IPS DF 4.7 (cell line): ENCODE results near the gene KCNG2.

ENCODE experiments used
- DNase-seq: peaks from one replicate; pipeline ENCODE4 v3.0.0-alpha.2; 2013; ENCODE audit warnings: low spot score; ENCODE audit errors: extremely low read depth

Gene KCNG2

DNA sequence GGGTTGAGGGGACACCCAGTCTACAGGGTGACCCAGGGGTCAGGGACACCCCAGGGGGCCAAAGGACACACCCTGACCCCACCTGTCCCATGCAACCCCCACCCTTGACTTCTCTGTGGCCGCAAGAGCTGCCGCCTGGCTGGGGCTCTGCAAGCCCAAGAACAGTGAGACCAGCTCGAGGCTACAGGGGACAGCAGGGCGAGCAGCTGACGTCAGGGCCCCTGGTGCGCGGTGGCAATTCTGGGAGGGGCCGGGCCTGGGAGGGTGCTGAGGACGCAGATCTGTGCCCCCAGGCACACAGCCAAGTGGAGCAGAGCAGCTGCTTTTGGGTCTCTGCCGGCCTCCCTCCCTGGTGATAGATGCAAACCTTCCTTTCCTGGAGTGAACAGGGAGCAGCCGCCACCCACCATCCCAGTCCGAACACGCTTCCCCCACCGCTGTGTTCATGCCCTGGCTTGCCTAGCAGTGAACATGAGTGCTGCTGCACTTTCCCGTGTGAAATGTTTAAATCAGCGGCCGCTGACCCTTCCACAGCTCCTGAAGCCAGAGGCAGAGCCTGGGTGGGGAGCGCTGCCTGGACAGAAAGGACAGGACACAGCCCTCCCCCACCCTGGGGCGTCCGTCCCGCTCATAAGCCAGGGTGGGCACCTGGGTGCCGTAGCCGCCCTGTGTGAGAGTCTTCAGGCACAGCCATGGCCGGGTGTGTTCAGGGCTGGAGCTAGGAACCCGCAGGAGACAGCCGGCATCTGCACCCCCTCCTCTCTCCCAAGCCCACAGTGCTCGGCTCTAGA, 106.8 kb downstream of the KCNG2 start:
- DNase-seq = no peak

- DNase-seq = no peak
Measured at GRCh38 chr18:79905389-79905911, 107.7 kb downstream of the KCNG2 start.

- no peak for DNase-seq
Measured at GRCh38 chr18:79905993-79906392, 108.3 kb downstream of the KCNG2 start.

DNA sequence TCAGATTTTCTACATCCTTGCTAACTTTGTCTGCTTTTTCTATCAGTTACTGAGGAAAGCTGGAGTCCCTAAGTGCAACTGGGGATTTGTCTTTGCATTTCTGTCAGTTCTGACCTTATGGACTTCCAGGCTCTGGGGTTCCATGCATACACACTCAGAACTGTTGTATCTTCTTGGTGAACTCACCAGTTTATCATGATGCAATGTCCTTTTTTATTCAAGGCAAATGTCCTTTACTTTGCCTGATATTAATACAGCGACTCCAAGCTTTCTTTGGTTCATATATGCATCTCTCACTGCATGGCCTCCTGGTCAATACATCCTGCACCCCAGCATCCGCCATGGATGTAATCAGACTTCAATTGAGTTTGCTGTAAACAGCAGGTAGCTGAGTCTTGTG, 109.0 kb downstream of the KCNG2 start:
- no peak for DNase-seq

GRCh38 chr18:79910563-79911343, 113.0 kb downstream of the KCNG2 start:
- no peak for DNase-seq

- DNase-seq = no peak
Measured at GRCh38 chr18:79911344-79912270, 113.9 kb downstream of the KCNG2 start.

DNA sequence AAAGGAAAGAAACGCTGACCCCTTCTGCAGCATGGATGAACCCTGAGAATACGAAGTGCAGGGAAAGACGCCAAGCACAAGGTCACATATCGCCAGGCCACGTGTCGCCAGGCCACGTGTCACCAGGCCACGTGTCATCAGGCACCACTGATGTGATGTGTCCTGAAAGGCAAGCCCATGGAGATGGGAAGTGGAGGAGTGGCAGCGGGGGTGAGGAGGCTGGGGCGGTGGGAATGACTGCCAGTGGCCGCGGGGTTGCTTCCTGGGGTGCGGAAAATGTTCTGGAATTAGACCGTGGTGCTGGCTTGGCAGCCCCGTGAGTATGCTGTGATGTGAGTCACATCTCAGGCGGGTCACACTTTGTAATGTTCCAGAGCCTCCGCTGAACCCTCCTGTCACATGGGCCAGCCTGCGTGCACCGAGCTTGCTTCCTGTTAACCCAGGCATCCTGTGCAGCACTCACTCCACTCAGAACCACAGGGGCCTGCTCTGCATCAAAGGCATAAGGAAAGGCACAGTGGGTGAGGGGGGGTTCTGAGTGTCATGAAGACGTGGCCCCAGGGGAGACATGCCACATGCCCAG, 114.8 kb downstream of the KCNG2 start:
- no peak for DNase-seq

DNA sequence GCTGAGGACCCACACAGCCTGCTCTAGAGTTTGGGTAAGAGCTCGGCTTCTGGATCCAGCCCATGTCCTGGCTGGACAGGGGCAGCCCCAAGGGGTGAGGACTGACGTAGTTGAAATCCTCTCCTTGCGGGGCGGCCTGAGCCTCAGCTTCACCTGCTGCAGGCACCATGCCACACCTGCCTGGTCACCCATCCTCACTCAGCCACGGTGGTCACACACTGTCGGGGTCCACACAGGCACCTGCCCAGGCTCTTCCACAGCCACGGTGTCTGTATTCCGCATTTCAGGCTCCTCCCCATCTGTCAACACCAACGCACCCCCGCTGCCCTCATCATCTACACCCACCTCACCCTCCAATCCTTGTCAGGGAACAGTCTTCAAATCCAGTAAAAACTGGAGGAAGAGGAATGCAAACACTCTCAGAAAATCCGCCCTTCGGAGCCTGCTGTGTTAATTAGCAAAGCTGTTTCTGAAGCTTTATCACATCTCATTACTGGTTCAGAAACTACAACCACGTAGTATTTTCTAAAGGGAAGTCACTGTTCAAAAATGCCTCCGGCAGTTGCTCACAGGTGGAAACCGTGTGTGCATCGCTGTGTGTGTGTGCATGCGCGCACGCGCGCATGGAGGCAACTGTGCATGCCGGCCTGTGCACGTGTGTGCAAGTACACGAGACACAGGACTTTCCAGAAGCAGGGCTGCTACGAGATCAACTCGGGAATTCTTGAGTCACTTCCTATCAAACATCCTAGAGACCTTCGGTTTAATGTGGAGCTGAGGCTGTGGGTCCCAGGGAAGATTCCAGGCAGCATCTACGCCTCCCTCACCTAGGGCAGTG, 115.5 kb downstream of the KCNG2 start:
- DNase-seq = no peak

DNA sequence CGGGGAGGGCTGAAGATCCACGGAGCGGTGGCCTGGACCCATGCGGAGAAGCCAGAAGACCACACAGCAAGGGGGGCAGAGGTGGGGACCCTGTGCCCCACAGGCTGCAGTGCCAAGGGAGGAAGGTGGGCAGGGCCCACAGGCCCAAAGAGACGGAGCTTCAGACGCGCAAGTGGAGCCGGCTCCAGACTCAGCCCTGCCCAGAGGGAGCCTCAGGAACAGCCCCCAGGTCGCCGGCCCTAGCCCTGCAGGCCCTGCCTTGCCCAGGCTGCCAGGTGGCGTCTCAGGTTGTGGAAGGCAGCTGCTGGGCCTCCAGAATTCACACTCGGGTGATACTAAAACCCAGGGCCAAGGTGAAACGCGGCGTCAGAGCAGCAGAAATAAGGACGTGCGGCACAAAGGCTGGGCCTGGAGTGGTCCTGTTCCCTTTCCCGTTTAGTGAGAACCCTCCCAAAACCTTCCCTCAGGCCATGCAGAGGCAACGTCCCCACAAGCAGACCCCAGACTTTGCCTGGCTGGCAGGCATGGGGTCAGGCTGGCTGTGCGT, 116.9 kb downstream of the KCNG2 start:
- no peak for DNase-seq

- DNase-seq = no peak
Measured at GRCh38 chr18:79915161-79916127, 117.7 kb downstream of the KCNG2 start.

DNA sequence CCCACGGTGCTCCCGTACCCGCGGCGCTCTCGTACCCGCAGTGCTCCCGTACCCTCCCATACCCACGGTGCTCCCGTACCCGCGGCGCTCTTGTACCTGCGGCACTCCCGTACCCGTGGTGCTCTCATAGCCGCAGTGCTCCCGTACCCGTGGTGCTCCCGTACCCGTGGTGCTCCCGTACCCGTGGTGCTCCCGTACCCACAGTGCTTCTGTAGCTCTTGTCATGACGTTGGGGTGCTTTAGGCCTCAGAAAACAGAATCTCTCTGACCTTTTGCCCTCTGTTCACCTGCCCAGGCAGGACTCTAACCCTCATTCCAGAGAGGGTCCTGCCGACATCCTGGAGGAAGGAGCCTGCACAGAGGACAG, 118.4 kb downstream of the KCNG2 start:
- no peak for DNase-seq

DNA sequence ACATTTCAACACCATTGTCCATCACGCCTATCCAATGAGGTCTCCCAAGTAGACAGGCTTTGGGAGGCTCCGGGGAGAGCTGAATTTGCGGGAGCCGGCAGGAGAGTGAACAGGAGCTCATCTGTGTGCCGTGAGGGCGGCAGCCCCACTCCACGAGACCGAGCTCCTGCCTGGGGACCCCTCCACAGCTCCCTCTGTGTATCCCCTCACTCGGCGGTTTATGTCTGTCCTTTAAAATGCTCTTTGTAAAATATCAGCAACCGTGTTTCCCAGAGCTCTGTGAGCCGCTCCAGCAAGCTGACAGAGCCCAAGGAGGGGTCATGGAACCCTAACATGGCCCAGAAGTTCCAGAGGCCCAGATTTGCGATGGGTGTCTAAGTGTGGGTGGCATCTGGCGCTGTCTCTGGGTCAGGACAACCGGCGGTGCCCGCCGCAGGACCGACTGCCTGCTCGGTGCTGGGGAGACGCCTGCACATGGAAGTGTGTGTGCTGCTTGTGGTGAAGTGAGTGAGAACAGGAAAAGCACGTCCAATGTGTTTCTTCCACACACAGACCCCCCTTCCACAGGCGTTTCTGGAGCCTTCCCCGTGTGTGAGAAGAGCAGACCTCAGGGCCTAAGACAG, 118.9 kb downstream of the KCNG2 start:
- no peak for DNase-seq

DNA sequence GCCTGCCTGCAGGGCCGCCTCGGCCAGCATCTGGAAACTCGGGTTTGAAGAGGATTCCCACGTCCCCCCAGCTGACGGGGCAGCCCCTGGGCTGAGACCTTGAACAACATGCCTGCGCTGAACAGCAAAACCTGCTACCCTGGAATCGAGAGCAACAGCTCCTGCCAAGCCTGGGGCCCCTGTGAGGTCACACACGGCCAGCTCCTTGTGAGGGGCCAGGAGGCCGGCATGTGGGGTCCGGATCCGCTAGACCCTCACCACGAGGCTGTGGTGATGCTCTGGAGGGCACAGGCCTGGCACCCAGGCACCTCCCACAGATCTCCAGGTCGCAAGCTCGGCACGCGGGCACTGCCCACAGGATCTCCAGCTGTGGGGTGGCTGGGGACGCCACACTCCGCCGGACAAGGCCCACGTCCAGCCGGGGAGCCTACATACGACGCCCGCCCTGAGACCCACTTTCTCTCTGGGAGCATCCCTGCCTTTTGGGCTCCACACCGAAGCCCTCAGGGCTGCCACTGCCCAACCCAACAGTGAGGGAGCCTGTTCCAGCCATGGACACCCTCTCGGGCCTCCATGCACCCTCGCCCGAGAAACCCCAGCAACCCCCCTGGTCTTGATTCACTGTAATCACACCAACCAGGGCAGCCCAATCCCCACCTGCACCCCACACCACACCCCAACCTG, 119.6 kb downstream of the KCNG2 start:
- DNase-seq = no peak

DNA sequence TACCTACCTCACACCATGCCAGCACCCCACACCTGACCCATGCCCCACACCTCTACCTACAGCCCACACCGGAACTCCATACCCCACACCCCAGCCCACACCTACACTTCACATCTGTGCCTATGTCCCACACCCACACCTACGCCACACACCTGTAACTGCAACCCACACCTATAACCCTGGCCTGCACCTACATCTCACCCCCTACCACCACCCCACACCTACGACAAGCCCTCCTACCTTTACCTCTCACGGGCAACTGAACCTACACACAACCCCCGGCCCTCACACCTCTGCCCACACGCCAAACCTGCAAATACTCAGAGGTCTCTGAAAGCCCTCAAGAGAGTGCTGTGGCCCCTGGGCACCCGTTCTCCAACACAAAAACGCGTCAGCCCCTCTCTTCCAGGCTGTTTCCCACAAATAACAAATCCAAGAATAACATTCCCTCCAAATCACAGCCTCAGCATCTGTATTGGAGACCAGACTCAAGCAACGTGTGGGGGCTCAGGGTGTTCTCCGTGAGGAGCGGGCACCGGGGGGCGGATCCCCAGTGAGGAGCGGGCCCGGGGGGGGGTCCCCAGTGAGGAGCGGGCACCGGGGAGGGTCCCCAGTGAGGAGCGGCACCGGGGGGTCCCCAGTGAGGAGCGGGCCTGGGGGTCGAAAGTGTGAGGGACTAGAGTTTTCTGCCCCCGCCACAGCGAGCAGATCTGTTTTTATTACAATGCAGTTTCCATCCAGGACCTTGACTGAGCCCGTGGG, 120.3 kb downstream of the KCNG2 start:
- no peak for DNase-seq

DNA sequence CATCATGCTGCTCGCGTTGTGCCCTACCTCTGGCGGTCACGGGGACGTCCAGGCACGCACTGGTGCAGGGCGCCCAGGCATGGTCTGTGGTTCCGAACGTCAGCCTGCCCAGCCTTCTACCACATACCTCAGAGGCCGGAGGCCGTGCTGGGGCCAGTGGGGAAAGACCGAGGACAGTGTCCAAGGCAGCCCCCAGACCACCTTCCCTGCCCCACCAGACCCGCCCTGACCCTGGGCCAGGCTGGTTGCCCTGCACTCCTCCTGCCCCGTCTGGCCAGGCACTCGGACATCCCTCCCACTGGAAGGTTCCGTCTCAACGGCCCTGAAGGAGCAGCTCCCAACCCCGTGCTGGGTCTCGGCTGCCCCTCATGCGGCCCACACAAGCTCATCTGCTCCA, 120.9 kb downstream of the KCNG2 start:
- DNase-seq = no peak

DNA sequence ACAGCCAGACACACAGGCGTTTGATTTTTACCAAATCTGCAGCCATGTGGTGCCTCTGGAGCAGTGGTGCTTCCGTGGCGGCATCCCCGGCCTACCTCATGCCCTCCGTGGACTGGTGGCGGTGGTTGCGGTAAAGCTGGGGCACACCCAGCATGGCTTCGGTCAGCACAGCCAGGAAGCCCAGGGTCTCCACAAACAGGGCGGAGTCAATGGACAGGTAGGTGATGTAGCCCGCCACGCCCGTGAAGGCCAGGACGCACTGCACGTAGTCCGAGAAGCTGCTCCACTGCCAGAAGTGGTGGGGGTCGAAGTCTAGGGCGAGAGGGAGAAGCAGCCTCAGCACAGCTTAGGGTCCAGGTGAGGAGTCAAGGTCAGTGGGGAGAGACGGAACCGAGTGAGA, 121.4 kb downstream of the KCNG2 start:
- DNase-seq = no peak
